Endothelial cell (in vitro differentiated cells): ENCODE measurements around the gene AMHR2. TPM values are rescaled to one million over a fixed set of nuclear protein-coding genes. Genes with fewer than 3 reads are reported as not detected.
"Not testable (repeated sequence)": the region's sequence is repeated elsewhere in the genome, so short reads cannot be mapped to it uniquely, and the experiment has no call there.

ENCODE experiments used
- DNase-seq: peaks from one replicate; pipeline ENCODE4 v3.0.0; 2021; ENCODE audit warnings: low spot score
- H3K27ac Mint-ChIP-seq: one replicate; pipeline ENCODE4 v1.8.0; 2021; ENCODE audit warnings: mixed read lengths, inconsistent platforms; ENCODE audit not compliant: unreplicated experiment
- H3K27me3 Mint-ChIP-seq: one replicate; pipeline ENCODE4 v1.8.0; 2021; ENCODE audit warnings: mild to moderate bottlenecking, moderate library complexity, mixed read lengths, inconsistent platforms; ENCODE audit not compliant: unreplicated experiment
- H3K36me3 Mint-ChIP-seq: one replicate; pipeline ENCODE4 v1.8.0; 2021; ENCODE audit warnings: mild to moderate bottlenecking, low read depth, mixed read lengths, inconsistent platforms; ENCODE audit not compliant: unreplicated experiment
- H3K4me1 Mint-ChIP-seq: one replicate; pipeline ENCODE4 v1.8.0; 2021; ENCODE audit warnings: mild to moderate bottlenecking, mixed read lengths, inconsistent platforms; ENCODE audit not compliant: unreplicated experiment
- H3K4me3 Mint-ChIP-seq: one replicate; pipeline ENCODE4 v1.8.0; 2021; ENCODE audit warnings: mild to moderate bottlenecking, mixed read lengths, inconsistent platforms; ENCODE audit not compliant: unreplicated experiment
- H3K9me3 Mint-ChIP-seq: one replicate; pipeline ENCODE4 v1.8.0; 2021; ENCODE audit warnings: mixed read lengths, inconsistent platforms; ENCODE audit not compliant: unreplicated experiment
- total RNA-seq: library from RNA; stranded (reverse); fragmentation: NEBNext Ultra II Directional; extraction: Animal tissue kit (Norgen Biotek cat#: 25700); gene quantifications from one replicate; pipeline ENCODE4 v1.2.1, GENCODE V29; 2021; ENCODE audit not compliant: unreplicated experiment
- TF ChIP-seq, protein P1 (sequence below): fragments of 200-600 bp; sonication (generic); IDR thresholded peaks from one replicate; pipeline ENCODE4 v1.5.0; 2021; ENCODE audit warnings: antibody characterized with exemption; ENCODE audit not compliant: unreplicated experiment

Gene AMHR2
- total RNA-seq, 1 donor from 2014 or later: 1.3 TPM

DNA sequence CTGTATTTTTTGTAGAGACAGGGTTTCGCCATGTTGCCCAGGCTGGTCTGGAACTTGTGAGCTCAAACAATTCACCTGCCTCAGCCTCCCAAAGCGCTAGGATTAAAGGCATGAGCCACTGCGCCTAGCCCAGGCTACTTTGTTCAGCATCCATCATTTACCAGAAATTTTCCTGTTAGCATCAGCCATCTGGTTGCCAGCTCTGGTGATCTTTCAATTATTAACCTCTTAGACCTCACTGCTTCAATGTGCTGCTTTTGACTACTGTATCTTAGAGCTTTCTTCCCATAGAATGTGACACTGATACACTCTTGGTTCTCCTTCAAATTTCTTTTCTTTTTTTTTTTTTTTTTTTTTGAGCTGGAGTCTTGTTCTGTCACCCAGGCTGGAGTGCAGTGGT lies 5.4 kb upstream of the AMHR2 start:
- TF ChIP-seq, protein P1, sequence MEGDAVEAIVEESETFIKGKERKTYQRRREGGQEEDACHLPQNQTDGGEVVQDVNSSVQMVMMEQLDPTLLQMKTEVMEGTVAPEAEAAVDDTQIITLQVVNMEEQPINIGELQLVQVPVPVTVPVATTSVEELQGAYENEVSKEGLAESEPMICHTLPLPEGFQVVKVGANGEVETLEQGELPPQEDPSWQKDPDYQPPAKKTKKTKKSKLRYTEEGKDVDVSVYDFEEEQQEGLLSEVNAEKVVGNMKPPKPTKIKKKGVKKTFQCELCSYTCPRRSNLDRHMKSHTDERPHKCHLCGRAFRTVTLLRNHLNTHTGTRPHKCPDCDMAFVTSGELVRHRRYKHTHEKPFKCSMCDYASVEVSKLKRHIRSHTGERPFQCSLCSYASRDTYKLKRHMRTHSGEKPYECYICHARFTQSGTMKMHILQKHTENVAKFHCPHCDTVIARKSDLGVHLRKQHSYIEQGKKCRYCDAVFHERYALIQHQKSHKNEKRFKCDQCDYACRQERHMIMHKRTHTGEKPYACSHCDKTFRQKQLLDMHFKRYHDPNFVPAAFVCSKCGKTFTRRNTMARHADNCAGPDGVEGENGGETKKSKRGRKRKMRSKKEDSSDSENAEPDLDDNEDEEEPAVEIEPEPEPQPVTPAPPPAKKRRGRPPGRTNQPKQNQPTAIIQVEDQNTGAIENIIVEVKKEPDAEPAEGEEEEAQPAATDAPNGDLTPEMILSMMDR: no peak
- DNase-seq: no peak
- Mint-ChIP-seq H3K4me1 (peaks cover 53% of the 10 kb centered on the region), H3K9me3 (no peaks in the 10 kb centered on the region), H3K27ac (no peak overlapping the region), H3K4me3 (no peak overlapping the region), H3K27me3 (peaks cover 11% of the 10 kb centered on the region), H3K36me3 (peaks cover 4% of the 10 kb centered on the region)

DNA sequence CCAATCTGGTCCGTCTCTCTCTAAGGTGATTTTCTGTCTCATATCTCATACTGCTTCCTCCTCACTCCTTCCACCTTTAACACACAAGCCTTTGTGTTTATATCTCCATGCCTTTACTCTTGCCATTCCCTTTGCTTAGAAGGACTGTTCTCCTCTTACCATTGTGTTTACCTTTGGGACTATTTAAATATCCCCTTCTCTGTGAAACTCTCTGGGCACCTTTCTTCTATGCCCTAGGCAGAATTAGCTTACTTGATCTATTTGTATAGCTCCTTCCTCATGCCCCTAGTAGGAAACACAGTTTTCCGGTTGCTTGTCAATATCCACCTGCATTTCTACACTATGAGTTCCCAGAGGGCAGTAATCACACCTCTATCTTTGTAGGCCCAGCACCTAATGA lies 3.9 kb upstream of the AMHR2 start:
- TF ChIP-seq, protein P1: no peak
- Mint-ChIP-seq H3K27ac (peak overlapping the region; percentile 79), H3K4me3 (peak overlapping the region; percentile 32), H3K36me3 (peaks cover 4% of the 10 kb centered on the region), H3K9me3 (no peaks in the 10 kb centered on the region), H3K4me1 (peaks cover 38% of the 10 kb centered on the region), H3K27me3 (peaks cover 11% of the 10 kb centered on the region)
- DNase-seq: no peak

DNA sequence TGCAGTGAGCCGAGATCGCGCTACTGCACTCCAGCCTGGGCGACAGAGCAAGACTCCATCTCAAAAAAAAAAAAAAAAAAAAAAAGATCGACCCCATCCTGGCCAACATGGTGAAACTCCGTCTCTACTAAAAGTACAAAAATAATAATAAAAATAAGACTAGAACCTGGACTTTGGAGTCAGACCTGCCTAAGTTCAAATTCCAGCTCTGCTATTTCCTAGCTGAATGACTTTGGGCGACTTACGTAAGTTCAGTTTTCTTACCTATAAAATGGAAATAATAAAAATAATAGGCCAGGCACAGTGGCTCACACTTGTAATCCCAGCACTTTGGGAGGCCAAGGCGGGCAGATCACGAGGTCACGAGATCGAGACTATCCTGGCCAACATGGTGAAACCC lies 1.4 kb upstream of the AMHR2 start:
- not testable (repeated sequence) for H3K36me3 Mint-ChIP-seq, H3K27me3 Mint-ChIP-seq, H3K4me3 Mint-ChIP-seq, DNase-seq, H3K9me3 Mint-ChIP-seq, H3K27ac Mint-ChIP-seq
- H3K4me1 Mint-ChIP-seq: peaks cover 18% of the 10 kb centered on the region

DNA sequence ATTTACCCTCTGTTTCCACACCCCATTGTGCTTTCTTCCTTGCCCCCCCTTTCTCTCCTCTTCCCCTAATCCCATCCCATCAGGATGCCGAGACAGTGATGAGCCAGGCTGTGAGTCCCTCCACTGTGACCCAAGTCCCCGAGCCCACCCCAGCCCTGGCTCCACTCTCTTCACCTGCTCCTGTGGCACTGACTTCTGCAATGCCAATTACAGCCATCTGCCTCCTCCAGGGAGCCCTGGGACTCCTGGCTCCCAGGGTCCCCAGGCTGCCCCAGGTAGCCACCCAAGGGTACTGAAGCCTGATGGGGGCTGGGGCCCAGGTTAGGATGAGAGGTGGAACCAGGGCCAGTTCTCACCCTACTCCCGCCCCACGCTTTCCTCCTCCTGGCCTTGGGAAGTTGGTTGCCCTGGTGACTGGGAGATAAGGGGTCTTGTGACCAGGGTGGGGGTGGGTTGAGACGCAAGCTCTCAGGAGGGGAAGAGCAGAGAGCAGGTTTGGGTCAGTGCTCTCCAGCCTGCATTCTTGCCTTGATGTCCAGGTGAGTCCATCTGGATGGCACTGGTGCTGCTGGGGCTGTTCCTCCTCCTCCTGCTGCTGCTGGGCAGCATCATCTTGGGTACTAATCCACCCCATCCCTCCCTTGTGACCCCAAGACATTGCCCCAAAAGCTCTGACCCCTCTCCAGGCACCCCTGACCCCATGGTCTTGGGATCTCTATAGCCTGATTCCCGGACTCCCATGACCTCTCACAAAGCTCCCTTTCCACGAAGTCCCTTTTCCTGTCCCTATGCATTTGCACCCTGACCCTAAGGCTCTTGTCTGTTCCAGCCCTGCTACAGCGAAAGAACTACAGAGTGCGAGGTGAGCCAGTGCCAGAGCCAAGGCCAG lies 1.2 kb downstream of the AMHR2 start:
- Mint-ChIP-seq H3K36me3 (no peaks in the 10 kb centered on the region), H3K4me3 (no peak overlapping the region), H3K27me3 (peaks cover 2% of the 10 kb centered on the region), H3K4me1 (peaks cover 8% of the 10 kb centered on the region), H3K9me3 (no peaks in the 10 kb centered on the region), H3K27ac (no peak overlapping the region)
- DNase-seq: no peak
- TF ChIP-seq, protein P1: no peak

DNA sequence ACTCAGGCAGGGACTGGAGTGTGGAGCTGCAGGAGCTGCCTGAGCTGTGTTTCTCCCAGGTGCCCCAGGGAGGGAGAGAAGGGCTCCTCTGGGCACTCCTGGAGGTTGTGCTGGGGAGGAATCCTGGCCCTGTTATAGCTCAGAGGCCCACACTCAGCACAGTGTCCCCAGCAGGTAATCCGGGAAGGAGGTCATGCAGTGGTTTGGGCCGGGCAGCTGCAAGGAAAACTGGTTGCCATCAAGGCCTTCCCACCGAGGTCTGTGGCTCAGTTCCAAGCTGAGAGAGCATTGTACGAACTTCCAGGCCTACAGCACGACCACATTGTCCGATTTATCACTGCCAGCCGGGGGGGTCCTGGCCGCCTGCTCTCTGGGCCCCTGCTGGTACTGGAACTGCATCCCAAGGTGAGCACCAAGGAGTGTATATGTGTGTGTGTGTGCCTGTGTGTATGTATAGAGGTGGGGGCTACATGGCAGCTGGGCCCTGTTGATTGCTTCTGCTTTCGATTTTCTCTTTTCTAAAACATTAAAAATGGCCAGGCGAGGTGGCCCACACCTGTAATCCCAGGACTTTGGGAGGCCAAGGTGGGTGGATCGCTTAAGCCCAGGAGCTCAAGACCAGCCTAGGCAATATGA lies 2.0 kb downstream of the AMHR2 start:
- DNase-seq: no peak
- no peak overlapping the region for H3K27ac Mint-ChIP-seq
- H3K4me3 Mint-ChIP-seq: no peak overlapping the region
- no peaks in the 10 kb centered on the region for H3K36me3 Mint-ChIP-seq
- TF ChIP-seq, protein P1: no peak
- H3K9me3 Mint-ChIP-seq: no peaks in the 10 kb centered on the region
- peaks cover 5% of the 10 kb centered on the region for H3K4me1 Mint-ChIP-seq
- peaks cover 2% of the 10 kb centered on the region for H3K27me3 Mint-ChIP-seq
